Measurements from ENCODE around the gene MBD1. TPM values are rescaled to one million over a fixed set of nuclear protein-coding genes. Genes with fewer than 3 reads are reported as not detected.

The MBD1 gene
- total RNA-seq, 1 experiment from 2014 or later = 58.1 TPM

GRCh38 chr18:50250935-50251334 lies 30.4 kb downstream of the MBD1 start:
- Mint-ChIP-seq H3K4me3 (no peak overlapping the region), H3K9me3 (no peaks in the 10 kb centered on the region), H3K27me3 (ENCODE audit: low read depth) (no peaks in the 10 kb centered on the region; the same call in 1 of the 2 replicates), H3K36me3 (ENCODE audit: insufficient read depth in 1 of 3, low read depth in 3 of 3) (no peaks in the 10 kb centered on the region), H3K4me1 (peaks cover 5 to 10% of the 10 kb centered on the region in 2 experiments; a peak in 3 of 4 replicates), H3K27ac (no peak overlapping the region)
- no peaks in the 10 kb centered on the region for H3K23me2 ChIP-seq (ENCODE audit: insufficient read length, low read depth, low read length, poor library complexity, severe bottlenecking)
- H4K5ac ChIP-seq (ENCODE audit: insufficient read length, low read depth, low read length) = no peak overlapping the region
- no peaks in the 10 kb centered on the region for H3K79me2 ChIP-seq (ENCODE audit: insufficient read depth, low read length)
- DNase-seq = no peak
- no peak overlapping the region for H3K18ac ChIP-seq (ENCODE audit: insufficient read length, low read depth, low read length)
- H2BK120ac ChIP-seq (ENCODE audit: low read depth, low read length, poor library complexity, severe bottlenecking) = no peak overlapping the region
- H2BK15ac ChIP-seq (ENCODE audit: low read depth, low read length) = no peak overlapping the region
- no peaks in the 10 kb centered on the region; the same call in 1 of the 2 replicates for H3K4me1 ChIP-seq (ENCODE audit: insufficient read depth, low read length)
- H3K27ac ChIP-seq (ENCODE audit: insufficient read length, low read depth, low read length) = no peak overlapping the region
- H2AFZ ChIP-seq (ENCODE audit: low read length) = no peak overlapping the region
- no peak overlapping the region for H2BK12ac ChIP-seq (ENCODE audit: insufficient read length, low read depth, low read length)
- H3K79me1 ChIP-seq (ENCODE audit: insufficient read depth, low read depth, low read length, poor library complexity, severe bottlenecking) = no peaks in the 10 kb centered on the region
- H4K20me1 ChIP-seq (ENCODE audit: control insufficient read depth, insufficient read depth, insufficient read length) = no peaks in the 10 kb centered on the region
- no peak overlapping the region for H2BK5ac ChIP-seq (ENCODE audit: insufficient read length, low read length)
- no CpG with 5 or more reads among the region's 3 CpGs for WGBS (ENCODE audit: extremely low coverage, insufficient read length, low lambda C conversion rate)
- no peaks in the 10 kb centered on the region for H3K27me3 ChIP-seq (ENCODE audit: insufficient read depth, low read length)
- no peak overlapping the region for H3K4ac ChIP-seq (ENCODE audit: low read depth, low read length)
- no peak overlapping the region for H3K56ac ChIP-seq (ENCODE audit: insufficient read length, low read depth, low read length)
- no peak overlapping the region for H3K14ac ChIP-seq (ENCODE audit: insufficient read depth, low read length)
- no peak overlapping the region for H3K23ac ChIP-seq (ENCODE audit: insufficient read length, low read depth, low read length)
- no peak overlapping the region for H3K9ac ChIP-seq (ENCODE audit: extremely low read depth, insufficient read length, low read length)
- TF ChIP-seq CTCF (conservative IDR thresholded peaks at IDR 0.05) = no peak
- H2BK20ac ChIP-seq (ENCODE audit: low read depth, low read length, poor library complexity, severe bottlenecking) = no peak overlapping the region
- H4K91ac ChIP-seq (ENCODE audit: insufficient read length, low read depth, low read length) = no peak overlapping the region
- H3K4me2 ChIP-seq (ENCODE audit: insufficient read depth, insufficient read length, low read length) = no peak overlapping the region
- no peak overlapping the region for H4K8ac ChIP-seq (replicated peaks; ENCODE audit: insufficient read length, low read depth, low read length)
- no peak overlapping the region for H3T11ph ChIP-seq (ENCODE audit: low read length)
- H3K9me3 ChIP-seq (ENCODE audit: control insufficient read depth, low read depth, low read length) = no peaks in the 10 kb centered on the region
- no peak overlapping the region for H2AK5ac ChIP-seq (ENCODE audit: insufficient read length, low read length)
